Stimulated activated CD4-positive, alpha-beta T cell treated with anti-CD3 and anti-CD28 coated beads, Interleukin-12 subunit alpha, Interleukin-12 subunit beta, amount 100 ng/mL, for 24 hours (primary cell): Measurements from ENCODE around the gene PSMB10.

ENCODE experiments used
- DNase-seq, 2 experiments: peaks; one replicate each; pipeline ENCODE4 v3.0.0-alpha.2; 2020; ENCODE audit warnings: low read depth in 2 of 2

The PSMB10 gene

GRCh38 chr16:67963662-67964321 is 27.1 kb upstream of the PSMB10 start:
- no peak for DNase-seq

GRCh38 chr16:67963292-67963661 is 26.6 kb upstream of the PSMB10 start:
- DNase-seq, result no peak

- no peak for DNase-seq
Measured at GRCh38 chr16:67962135-67962534, 25.5 kb upstream of the PSMB10 start.

- no peak for DNase-seq
Measured at GRCh38 chr16:67961551-67961957, 24.9 kb upstream of the PSMB10 start.

- no peak for DNase-seq
Measured at GRCh38 chr16:67959536-67960329, 23.1 kb upstream of the PSMB10 start.

GRCh38 chr16:67957622-67958021 is 21.0 kb upstream of the PSMB10 start:
- DNase-seq, result no peak

- no peak for DNase-seq
Measured at GRCh38 chr16:67954421-67955196, 18.0 kb upstream of the PSMB10 start.

GRCh38 chr16:67953641-67954375 is 17.2 kb upstream of the PSMB10 start:
- DNase-seq, result no peak

- DNase-seq, result no peak
Measured at GRCh38 chr16:67951485-67951884, 14.8 kb upstream of the PSMB10 start.

- DNase-seq, result no peak
Measured at GRCh38 chr16:67950335-67950843, 13.7 kb upstream of the PSMB10 start.

- no peak for DNase-seq
Measured at GRCh38 chr16:67949645-67950044, 13.0 kb upstream of the PSMB10 start.

- no peak for DNase-seq
Measured at GRCh38 chr16:67948015-67948414, 11.4 kb upstream of the PSMB10 start.

GRCh38 chr16:67946966-67947558 is 10.4 kb upstream of the PSMB10 start:
- no peak for DNase-seq

GRCh38 chr16:67946128-67946569 is 9.5 kb upstream of the PSMB10 start:
- DNase-seq, result no peak

GRCh38 chr16:67945392-67945933 is 8.8 kb upstream of the PSMB10 start:
- no peak for DNase-seq

GRCh38 chr16:67944690-67945391 is 8.2 kb upstream of the PSMB10 start:
- no peak for DNase-seq

- no peak for DNase-seq
Measured at GRCh38 chr16:67943619-67944504, 7.2 kb upstream of the PSMB10 start, which contains the start of gene LCAT. TSS of gene LCAT (minus strand) at chr16:67944120. CDS start at chr16:67944101, 19 bp downstream.

GRCh38 chr16:67943256-67943618 is 6.6 kb upstream of the PSMB10 start:
- no peak for DNase-seq
